CD4-positive, alpha-beta T cell treated with Interleukin-1 beta for 1 hour (primary cell): Measurements from ENCODE around the gene TCF20.

Source experiments
- DNase-seq, 2 donors: peaks; one replicate each; pipeline ENCODE4 v3.0.0-alpha.2; 2020 to 2022

Gene TCF20

GRCh38 chr22:42300259-42301076 is 30.0 kb upstream of the TCF20 start:
- DNase-seq, result peak; percentile 40 to 50

- peak; percentile 59 to 63 for DNase-seq
These were observed 29.3 kb upstream of the TCF20 start for GRCh38 chr22:42299586-42300258.

- no peak for DNase-seq
These were observed 28.3 kb upstream of the TCF20 start for GRCh38 chr22:42298746-42299145.

- no peak for DNase-seq
These were observed 27.3 kb upstream of the TCF20 start for GRCh38 chr22:42297778-42298177.

- no peak for DNase-seq
These were observed 26.4 kb upstream of the TCF20 start for GRCh38 chr22:42296883-42297282.

GRCh38 chr22:42296381-42296853 is 26.0 kb upstream of the TCF20 start:
- no peak for DNase-seq

GRCh38 chr22:42294034-42294985 is 23.9 kb upstream of the TCF20 start:
- DNase-seq, result peak; percentile 12 to 34

- DNase-seq, result no peak
These were observed 22.5 kb upstream of the TCF20 start for GRCh38 chr22:42292732-42293520.

GRCh38 chr22:42291287-42291686 is 20.8 kb upstream of the TCF20 start:
- no peak for DNase-seq

GRCh38 chr22:42289671-42290541 is 19.5 kb upstream of the TCF20 start:
- DNase-seq, result no peak

- no peak for DNase-seq
These were observed 18.3 kb upstream of the TCF20 start for GRCh38 chr22:42288791-42289190.

GRCh38 chr22:42287174-42287890 is 16.9 kb upstream of the TCF20 start:
- DNase-seq, result no peak

- DNase-seq, result peak; percentile 41 to 58
These were observed 15.8 kb upstream of the TCF20 start for GRCh38 chr22:42286205-42286604.

GRCh38 chr22:42285604-42286003 is 15.2 kb upstream of the TCF20 start:
- DNase-seq, result no peak

GRCh38 chr22:42284643-42285181 is 14.3 kb upstream of the TCF20 start:
- no peak for DNase-seq

- no peak for DNase-seq
These were observed 13.7 kb upstream of the TCF20 start for GRCh38 chr22:42284202-42284591.

- DNase-seq, result peak; percentile 48 to 52
These were observed 13.1 kb upstream of the TCF20 start for GRCh38 chr22:42283278-42284201.

- DNase-seq, result no peak
These were observed 12.5 kb upstream of the TCF20 start for GRCh38 chr22:42282943-42283277.
